T-helper 22 cell (primary cell): ENCODE data around the gene SESN1.

ENCODE experiments used
- DNase-seq: peaks from one replicate; pipeline ENCODE4 v3.0.0-alpha.2; 2020; ENCODE audit warnings: low read depth

SESN1 gene

GRCh38 chr6:108959972-108960582, 134.6 kb downstream of the SESN1 start:
- no peak for DNase-seq

GRCh38 chr6:108958900-108959770, 135.5 kb downstream of the SESN1 start:
- no peak for DNase-seq

GRCh38 chr6:108957221-108957620, 137.4 kb downstream of the SESN1 start:
- DNase-seq: no peak

GRCh38 chr6:108955329-108955949, 139.2 kb downstream of the SESN1 start:
- DNase-seq: no peak

GRCh38 chr6:108953681-108954080, 141.0 kb downstream of the SESN1 start:
- no peak for DNase-seq

GRCh38 chr6:108952776-108953486, 141.7 kb downstream of the SESN1 start:
- DNase-seq: no peak

- DNase-seq: no peak
These were observed 143.2 kb downstream of the SESN1 start for GRCh38 chr6:108951351-108951953.

GRCh38 chr6:108948181-108948661, 146.4 kb downstream of the SESN1 start:
- DNase-seq: no peak

- no peak for DNase-seq
These were observed 147.4 kb downstream of the SESN1 start for GRCh38 chr6:108947114-108947854.

GRCh38 chr6:108946695-108947094, 148.0 kb downstream of the SESN1 start:
- no peak for DNase-seq

GRCh38 chr6:108945681-108946159, 148.9 kb downstream of the SESN1 start:
- no peak for DNase-seq

- DNase-seq: no peak
These were observed 149.7 kb downstream of the SESN1 start for GRCh38 chr6:108944707-108945680.

- no peak for DNase-seq
These were observed 150.6 kb downstream of the SESN1 start for GRCh38 chr6:108944071-108944470.

GRCh38 chr6:108942556-108943492, 151.8 kb downstream of the SESN1 start:
- DNase-seq: peak; percentile 50

GRCh38 chr6:108941859-108942258, 152.8 kb downstream of the SESN1 start:
- DNase-seq: no peak

GRCh38 chr6:108941281-108941680, 153.4 kb downstream of the SESN1 start:
- DNase-seq: no peak

- no peak for DNase-seq
These were observed 153.9 kb downstream of the SESN1 start for GRCh38 chr6:108940741-108941140.

GRCh38 chr6:108937170-108937569, 157.5 kb downstream of the SESN1 start:
- no peak for DNase-seq
